Measurements from ENCODE around the gene FGFR4. TPM values are rescaled to one million over a fixed set of nuclear protein-coding genes. Genes with fewer than 3 reads are reported as not detected.

Gene FGFR4
- total RNA-seq (ENCODE audit: low replicate concordance) = 0.12 and 3.2 TPM in 2 replicates

GRCh38 chr5:177086654-177087397 is at the start of gene FGFR4:
FGFR4 (plus strand) TSS chr5:177086915; CDS start chr5:177089603, 2,688 bp downstream.

GRCh38 chr5:177133096-177133852 is 46.6 kb downstream of the FGFR4 start, which contains the start of gene NSD1:
NSD1 (plus strand) TSS chr5:177133773; CDS start chr5:177135104, 1,331 bp downstream.

Other genes with a start within 250 kb of the FGFR4 start
- gene HK3, start 187.6 kb upstream of the FGFR4 start, total RNA-seq (ENCODE audit: low replicate concordance) = 0.08 and 0.23 TPM in 2 replicates
- 17.9 and 21.9 TPM in 2 replicates for gene UIMC1, start 80.1 kb upstream of the FGFR4 start, total RNA-seq (ENCODE audit: low replicate concordance)
- 9.0 and 12.0 TPM in 2 replicates for gene ZNF346, start 64.2 kb upstream of the FGFR4 start, total RNA-seq (ENCODE audit: low replicate concordance)
- 13.8 and 25.9 TPM in 2 replicates for gene NSD1, start 46.9 kb downstream of the FGFR4 start, total RNA-seq (ENCODE audit: low replicate concordance)
- 25.0 and 33.0 TPM in 2 replicates for gene RAB24, start 216.8 kb downstream of the FGFR4 start, total RNA-seq (ENCODE audit: low replicate concordance)
- gene PRELID1, start 216.9 kb downstream of the FGFR4 start, total RNA-seq (ENCODE audit: low replicate concordance) = 50.7 and 125 TPM in 2 replicates
- 0.23 and 5.3 TPM in 2 replicates for gene MXD3, start 225.0 kb downstream of the FGFR4 start, total RNA-seq (ENCODE audit: low replicate concordance)

All from smooth muscle cell of the coronary artery (primary cell).